Measurements from ENCODE around the gene TMC2. TPM values are rescaled to one million over a fixed set of nuclear protein-coding genes. Genes with fewer than 3 reads are reported as not detected.

Gene TMC2
- total RNA-seq, 1 experiment from 2014 or later: not detected

GRCh38 chr20:2578475-2579192 lies 42.3 kb downstream of the TMC2 start:
- no peaks in the 10 kb centered on the region; the same call in 1 of the 2 replicates for H3K27me3 Mint-ChIP-seq (ENCODE audit: low read depth)
- POLR2A ChIA-PET: no interaction called here
- no peak for ATAC-seq
- CTCF ChIA-PET: interaction anchor here (1.3 kb wide), 1 partner anchor 14 kb away, joined by 3 read pairs; no protein-coding TSS in a partner anchor
- TF ChIP-seq STAT6 (CRISPR knock-in tag; conservative IDR thresholded peaks at IDR 0.05; ENCODE audit: low read depth) (no peak), JAZF1 (CRISPR knock-in tag; IDR thresholded peaks at IDR 0.05) (no peak), ESRRA (CRISPR knock-in tag; IDR thresholded peaks at IDR 0.05; ENCODE audit: borderline replicate concordance) (no peak), NFYB (CRISPR knock-in tag; conservative IDR thresholded peaks at IDR 0.05; ENCODE audit: low read depth) (no peak), ZNF138 (CRISPR knock-in tag; conservative IDR thresholded peaks at IDR 0.05) (no peak), ZNF671 (CRISPR knock-in tag; IDR thresholded peaks at IDR 0.05) (no peak), RORB (CRISPR knock-in tag; IDR thresholded peaks at IDR 0.05) (no peak), HMGXB4 (CRISPR knock-in tag; IDR thresholded peaks at IDR 0.05) (no peak), ATF3 (CRISPR knock-in tag; conservative IDR thresholded peaks at IDR 0.05) (no peak), ARID4B (CRISPR knock-in tag; IDR thresholded peaks at IDR 0.05; ENCODE audit: borderline replicate concordance) (no peak)
- no peak overlapping the region for H3K27ac Mint-ChIP-seq
- H3K9me3 Mint-ChIP-seq: no peaks in the 10 kb centered on the region
- no peaks in the 10 kb centered on the region for H3K36me3 Mint-ChIP-seq
- H3K4me3 Mint-ChIP-seq: no peak overlapping the region
- H3K4me1 Mint-ChIP-seq: no peaks in the 10 kb centered on the region
- no peak for DNase-seq (ENCODE audit: low spot score)

- H3K27me3 Mint-ChIP-seq (ENCODE audit: low read depth): peaks cover 3% of the 10 kb centered on the region; the same call in 1 of the 2 replicates
- H3K9me3 Mint-ChIP-seq: peaks cover 2% of the 10 kb centered on the region; the same call in 1 of the 2 replicates
- no peak overlapping the region for H3K27ac Mint-ChIP-seq
- no peak overlapping the region for H3K4me3 Mint-ChIP-seq
- no peak for DNase-seq (ENCODE audit: low spot score)
- ChIA-PET CTCF (no interaction called here), POLR2A (no interaction called here)
- no peak for ATAC-seq
- H3K36me3 Mint-ChIP-seq: no peaks in the 10 kb centered on the region
- H3K4me1 Mint-ChIP-seq: no peaks in the 10 kb centered on the region
- TF ChIP-seq ZNF425 (CRISPR knock-in tag; conservative IDR thresholded peaks at IDR 0.05) (no peak), GTF2I (CRISPR knock-in tag; conservative IDR thresholded peaks at IDR 0.05) (no peak), TCF7 (CRISPR knock-in tag; IDR thresholded peaks at IDR 0.05; ENCODE audit: low read depth) (no peak), TP53 (CRISPR knock-in tag; IDR thresholded peaks at IDR 0.05) (no peak), HMGA2 (CRISPR knock-in tag; IDR thresholded peaks at IDR 0.05) (no peak), ATF6 (CRISPR knock-in tag; IDR thresholded peaks at IDR 0.05) (no peak), JAZF1 (CRISPR knock-in tag; IDR thresholded peaks at IDR 0.05) (no peak)
These were observed 49.4 kb downstream of the TMC2 start for GRCh38 chr20:2585811-2586210.

Measured in WTC11 (cell line).